WTC11 (cell line): ENCODE results near the gene RAD23B. TPM values are rescaled to one million over a fixed set of nuclear protein-coding genes. Genes with fewer than 3 reads are reported as not detected.
"Not testable (repeated sequence)": the region's sequence is repeated elsewhere in the genome, so short reads cannot be mapped to it uniquely, and the experiment has no call there.

Experiments
- ATAC-seq: fragments of 200-7000 bp; cut with Tn5 transposase; 2 replicates; pipeline ENCODE4 v1.10.0; 2021; ENCODE audit warnings: mild to moderate bottlenecking, moderate library complexity
- CTCF ChIA-PET: fragments of 300-600 bp; sonication (Branson Sonifier 250); formaldehyde crosslinking; loops from one replicate; lab custom pipeline; 2021; ENCODE audit warnings: antibody characterized with exemption; lab: Charles Lee
- POLR2A ChIA-PET: fragments of 350-600 bp; sonication (Branson Sonifier 250); formaldehyde crosslinking; loops from one replicate; lab custom pipeline; 2021; ENCODE audit warnings: antibody characterized with exemption; lab: Charles Lee
- DNase-seq: peaks from one replicate; pipeline ENCODE4 v3.0.0; 2021; ENCODE audit warnings: low spot score
- H3K27ac Mint-ChIP-seq: 2 replicates; pipeline ENCODE4 v1.8.0; 2021; ENCODE audit warnings: mixed read lengths
- H3K27me3 Mint-ChIP-seq: 2 replicates; pipeline ENCODE4 v1.8.0; 2021; ENCODE audit warnings: low read depth, mild to moderate bottlenecking, moderate library complexity, mixed read lengths
- H3K36me3 Mint-ChIP-seq: 2 replicates; pipeline ENCODE4 v1.8.0; 2021; ENCODE audit warnings: mixed read lengths
- H3K4me1 Mint-ChIP-seq: 2 replicates; pipeline ENCODE4 v1.8.0; 2022; ENCODE audit warnings: mixed read lengths
- H3K4me3 Mint-ChIP-seq: 2 replicates; pipeline ENCODE4 v1.8.0; 2021; ENCODE audit warnings: mild to moderate bottlenecking, moderate library complexity, mixed read lengths
- H3K9me3 Mint-ChIP-seq: 2 replicates; pipeline ENCODE4 v1.8.0; 2021; ENCODE audit warnings: mixed read lengths
- ATF2 ChIP-seq: sonication (generic); formaldehyde crosslinking; IDR thresholded peaks from 2 replicates; pipeline ENCODE4 v1.8.1; 2022; ENCODE audit warnings: low read depth, missing genetic modification reagents, borderline replicate concordance
- ATF6 ChIP-seq: sonication (generic); formaldehyde crosslinking; IDR thresholded peaks from 2 replicates; pipeline ENCODE4 v1.8.1; 2023; ENCODE audit warnings: mild to moderate bottlenecking, missing genetic modification reagents
- E2F4 ChIP-seq: sonication (generic); formaldehyde crosslinking; IDR thresholded peaks from 2 replicates; pipeline ENCODE4 v1.8.1; 2022; ENCODE audit warnings: low read depth, mild to moderate bottlenecking, moderate library complexity, missing genetic modification reagents, borderline replicate concordance
- FOXP1 ChIP-seq: sonication (generic); formaldehyde crosslinking; IDR thresholded peaks from 2 replicates; pipeline ENCODE4 v1.8.0; 2022; ENCODE audit warnings: missing genetic modification reagents, mild to moderate bottlenecking, moderate library complexity, borderline replicate concordance
- STAT6 ChIP-seq: sonication (generic); formaldehyde crosslinking; conservative IDR thresholded peaks from 2 replicates; pipeline ENCODE4 v1.8.1; 2023; ENCODE audit warnings: mild to moderate bottlenecking, low read depth, missing genetic modification reagents, moderate library complexity
- USF2 ChIP-seq: sonication (generic); formaldehyde crosslinking; IDR thresholded peaks from 2 replicates; pipeline ENCODE4 v1.8.1; 2023; ENCODE audit warnings: mild to moderate bottlenecking, missing genetic modification reagents, moderate library complexity
- ZBTB43 ChIP-seq: sonication (generic); formaldehyde crosslinking; IDR thresholded peaks from 2 replicates; pipeline ENCODE4 v1.8.1; 2023; ENCODE audit warnings: mild to moderate bottlenecking, missing genetic modification reagents
- ZMAT4 ChIP-seq: fragments of 250-450 bp; sonication (Bioruptor Pico); IDR thresholded peaks from 2 replicates; pipeline ENCODE4 v1.9.0; 2021; ENCODE audit warnings: mild to moderate bottlenecking
- ZNF138 ChIP-seq: sonication (generic); formaldehyde crosslinking; conservative IDR thresholded peaks from 2 replicates; pipeline ENCODE4 v1.8.1; 2022; ENCODE audit warnings: mild to moderate bottlenecking, moderate library complexity, missing genetic modification reagents
- ZNF232 ChIP-seq: sonication (generic); formaldehyde crosslinking; IDR thresholded peaks from 2 replicates; pipeline ENCODE4 v1.8.0; 2022; ENCODE audit warnings: mild to moderate bottlenecking, missing genetic modification reagents
- ZNF281 ChIP-seq: sonication (generic); formaldehyde crosslinking; IDR thresholded peaks from 2 replicates; pipeline ENCODE4 v1.8.0; 2023; ENCODE audit warnings: mild to moderate bottlenecking, missing genetic modification reagents
- ZNF317 ChIP-seq: sonication (generic); formaldehyde crosslinking; IDR thresholded peaks from 2 replicates; pipeline ENCODE4 v1.8.1; 2023; ENCODE audit warnings: low read depth, mild to moderate bottlenecking, moderate library complexity, missing genetic modification reagents, borderline replicate concordance
- ZNF423 ChIP-seq: fragments of 250-450 bp; sonication (Bioruptor Pico); IDR thresholded peaks from 2 replicates; pipeline ENCODE4 v2.1.2; 2022; ENCODE audit warnings: mild to moderate bottlenecking, moderate library complexity
- ZNF425 ChIP-seq: fragments of 250-450 bp; sonication (Bioruptor Pico); conservative IDR thresholded peaks from 2 replicates; pipeline ENCODE4 v1.9.0; 2021; ENCODE audit warnings: mild to moderate bottlenecking
- ZSCAN18 ChIP-seq: fragments of 250-450 bp; sonication (Bioruptor Pico); IDR thresholded peaks from 2 replicates; pipeline ENCODE4 v2.1.2; 2022; ENCODE audit warnings: mild to moderate bottlenecking, moderate library complexity
- total RNA-seq: library from RNA; stranded (reverse); gene quantifications from 3 replicates; pipeline ENCODE4 v1.2.3, GENCODE V29; 2021

RAD23B gene
- total RNA-seq, 1 experiment from 2014 or later, result 150 TPM

- Mint-ChIP-seq H3K27me3 (no peaks in the 10 kb centered on the region), H3K27ac (peak overlapping the region; percentile 66), H3K4me1 (peaks cover 55% of the 10 kb centered on the region), H3K4me3 (no peak overlapping the region), H3K36me3 (peaks cover 2% of the 10 kb centered on the region; the same call in 1 of the 2 replicates), H3K9me3 (no peaks in the 10 kb centered on the region)
- ChIA-PET POLR2A (no interaction called here), CTCF (interaction anchor here (0.7 kb wide), 1 partner anchor 45 kb away, joined by 3 read pairs; no protein-coding TSS in a partner anchor)
- TF ChIP-seq ZBTB43 (no peak), ZNF425 (no peak), ZNF317 (no peak), ATF6 (CRISPR knock-in tag) (no peak), ZNF281 (CRISPR knock-in tag) (no peak), USF2 (no peak), ZNF232 (CRISPR knock-in tag) (no peak), ZNF423 (no peak), E2F4 (CRISPR knock-in tag) (no peak), ZMAT4 (no peak), ATF2 (no peak), STAT6 (CRISPR knock-in tag) (no peak), ZSCAN18 (CRISPR knock-in tag) (no peak), FOXP1 (CRISPR knock-in tag) (no peak), ZNF138 (CRISPR knock-in tag) (no peak)
- DNase-seq, result no peak
- no peak for ATAC-seq
These were observed 12.9 kb downstream of the RAD23B start for GRCh38 chr9:107295995-107296394.

GRCh38 chr9:107296592-107296991 is 13.5 kb downstream of the RAD23B start:
- H3K27me3 Mint-ChIP-seq, H3K9me3 Mint-ChIP-seq, POLR2A ChIA-PET, H3K4me3 Mint-ChIP-seq, H3K27ac Mint-ChIP-seq, ATAC-seq, DNase-seq, H3K36me3 Mint-ChIP-seq: not testable (repeated sequence)
- H3K4me1 Mint-ChIP-seq, result peaks cover 51% of the 10 kb centered on the region
- CTCF ChIA-PET, result interaction anchor here (0.7 kb wide), 1 partner anchor 45 kb away, joined by 3 read pairs; no protein-coding TSS in a partner anchor
